Endodermal cell (in vitro differentiated cells): ENCODE data around the gene LRMDA. TPM values are rescaled to one million over a fixed set of nuclear protein-coding genes. Genes with fewer than 3 reads are reported as not detected.

Experiments used
- DNase-seq: peaks from one replicate; pipeline ENCODE4 v3.0.0-alpha.2; 2017
- H3K27ac ChIP-seq: 2 replicates; pipeline ENCODE4 v1.5.1; 2013; ENCODE audit warnings: mild to moderate bottlenecking, low read depth, low read length, moderate library complexity
- H3K27me3 ChIP-seq: 2 replicates; pipeline ENCODE4 v1.6.1; 2013; ENCODE audit warnings: mild to moderate bottlenecking, low read length, moderate library complexity; ENCODE audit not compliant: insufficient read depth, control insufficient read depth, poor library complexity, severe bottlenecking
- H3K36me3 ChIP-seq: 2 replicates; pipeline ENCODE4 v1.7.0; 2013; ENCODE audit warnings: mild to moderate bottlenecking, low read length, moderate library complexity; ENCODE audit not compliant: control insufficient read depth, insufficient read depth
- H3K4me1 ChIP-seq: one replicate; pipeline ENCODE4 v1.7.0; 2013; ENCODE audit warnings: low read length; ENCODE audit not compliant: control insufficient read depth, insufficient read depth
- H3K4me3 ChIP-seq: 2 replicates; pipeline ENCODE4 v1.5.1; 2013; ENCODE audit warnings: mild to moderate bottlenecking, low read length, moderate library complexity
- H3K9ac ChIP-seq: 2 replicates; pipeline ENCODE4 v1.6.1; 2013; ENCODE audit warnings: mild to moderate bottlenecking, low read length, moderate library complexity; ENCODE audit not compliant: poor library complexity, severe bottlenecking; ENCODE audit errors: extremely low read depth
- H3K9me3 ChIP-seq: 2 replicates; pipeline ENCODE4 v1.6.1; 2013; ENCODE audit warnings: mild to moderate bottlenecking, low read length, moderate library complexity; ENCODE audit not compliant: control insufficient read depth
- H3K27ac Mint-ChIP-seq: 2 replicates; pipeline ENCODE4 v1.8.0; 2020; ENCODE audit warnings: mixed read lengths
- H3K27me3 Mint-ChIP-seq: 2 replicates; pipeline ENCODE4 v1.8.0; 2021; ENCODE audit warnings: mild to moderate bottlenecking, mixed read lengths; ENCODE audit not compliant: insufficient read depth
- H3K36me3 Mint-ChIP-seq: 2 replicates; pipeline ENCODE4 v1.8.0; 2020; ENCODE audit warnings: low read depth, mixed read lengths
- H3K4me1 Mint-ChIP-seq: 2 replicates; pipeline ENCODE4 v1.8.0; 2020; ENCODE audit warnings: mixed read lengths
- H3K4me3 Mint-ChIP-seq: 2 replicates; pipeline ENCODE4 v1.8.0; 2020; ENCODE audit warnings: mild to moderate bottlenecking, moderate library complexity, mixed read lengths
- H3K9me3 Mint-ChIP-seq: 2 replicates; pipeline ENCODE4 v1.8.0; 2020; ENCODE audit warnings: mild to moderate bottlenecking, mixed read lengths
- WGBS, 2 experiments: methylation state at CpG; one replicate each; pipeline versions ENCODE4 v1.1.5 to v1.1.7; 2013; ENCODE audit warnings: missing lambda C conversion rate in 2 of 2, mixed read lengths in 1 of 2; ENCODE audit not compliant: insufficient coverage in 1 of 2, insufficient read length in 1 of 2; 5-methylcytosine and 5-hydroxymethylcytosine counted together
- total RNA-seq, 2 donors: library from RNA; stranded (reverse); fragmentation: NEBNext Ultra II Directional in 1 of 2; extraction: Animal tissue kit (Norgen Biotek cat#: 25700) in 1 of 2; gene quantifications; 2 replicates in 1 of 2; 3 replicates in 1 of 2; pipeline ENCODE4 v1.2.1, GENCODE V29; 2021
- TF ChIP-seq, protein P1 (sequence below): fragments of 200-600 bp; sonication (generic); conservative IDR thresholded peaks from 2 replicates; pipeline ENCODE4 v1.5.0; 2021; ENCODE audit warnings: antibody characterized with exemption, mild to moderate bottlenecking

LRMDA gene
- total RNA-seq, 2 donors from 2014 or later = 1.7 to 5.1 TPM

DNA sequence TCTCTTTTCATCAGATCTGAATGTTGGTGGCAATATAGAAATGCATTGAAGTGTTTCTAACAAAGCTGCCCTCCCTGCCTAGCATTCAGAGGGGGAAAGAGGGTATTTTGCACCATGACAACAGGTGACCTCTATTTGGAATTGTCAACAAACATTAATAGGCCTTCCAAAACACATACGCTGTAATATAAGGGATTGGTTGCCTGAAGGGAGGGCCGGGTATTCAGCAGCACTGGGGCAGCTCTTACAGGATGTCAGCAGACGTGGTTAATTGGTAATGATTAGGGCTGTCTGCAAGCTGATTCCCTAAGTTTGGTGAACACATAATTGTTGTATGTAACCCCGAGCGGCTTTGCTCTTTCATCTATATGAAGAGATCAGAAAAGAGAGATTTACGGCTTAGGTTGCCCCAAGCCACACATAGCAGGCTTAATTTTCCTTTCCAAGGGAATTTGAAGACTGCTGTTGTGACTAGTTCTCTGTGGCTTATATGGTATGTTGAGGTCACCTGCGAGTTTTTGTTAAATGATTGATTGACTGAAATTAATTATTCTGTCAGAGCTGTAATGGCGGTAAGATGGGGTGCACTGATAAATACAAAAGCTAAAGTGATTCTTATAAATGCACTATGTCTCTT is 759.3 kb downstream of the LRMDA start:
- WGBS, 2 experiments = 86 to 93% methylated on average over 2 to 7 of the region's 8 CpGs
- H3K9ac ChIP-seq = no peak overlapping the region
- H3K4me3 ChIP-seq = peak overlapping the region; percentile 41
- H3K4me1 ChIP-seq = peaks cover 23% of the 10 kb centered on the region
- no peaks in the 10 kb centered on the region for H3K9me3 Mint-ChIP-seq
- no peaks in the 10 kb centered on the region for H3K9me3 ChIP-seq
- no peaks in the 10 kb centered on the region for H3K36me3 ChIP-seq
- no peak overlapping the region for H3K27ac ChIP-seq
- no peak overlapping the region for H3K27ac Mint-ChIP-seq
- peaks cover 23% of the 10 kb centered on the region for H3K4me1 Mint-ChIP-seq
- DNase-seq = no peak
- TF ChIP-seq, protein P1, sequence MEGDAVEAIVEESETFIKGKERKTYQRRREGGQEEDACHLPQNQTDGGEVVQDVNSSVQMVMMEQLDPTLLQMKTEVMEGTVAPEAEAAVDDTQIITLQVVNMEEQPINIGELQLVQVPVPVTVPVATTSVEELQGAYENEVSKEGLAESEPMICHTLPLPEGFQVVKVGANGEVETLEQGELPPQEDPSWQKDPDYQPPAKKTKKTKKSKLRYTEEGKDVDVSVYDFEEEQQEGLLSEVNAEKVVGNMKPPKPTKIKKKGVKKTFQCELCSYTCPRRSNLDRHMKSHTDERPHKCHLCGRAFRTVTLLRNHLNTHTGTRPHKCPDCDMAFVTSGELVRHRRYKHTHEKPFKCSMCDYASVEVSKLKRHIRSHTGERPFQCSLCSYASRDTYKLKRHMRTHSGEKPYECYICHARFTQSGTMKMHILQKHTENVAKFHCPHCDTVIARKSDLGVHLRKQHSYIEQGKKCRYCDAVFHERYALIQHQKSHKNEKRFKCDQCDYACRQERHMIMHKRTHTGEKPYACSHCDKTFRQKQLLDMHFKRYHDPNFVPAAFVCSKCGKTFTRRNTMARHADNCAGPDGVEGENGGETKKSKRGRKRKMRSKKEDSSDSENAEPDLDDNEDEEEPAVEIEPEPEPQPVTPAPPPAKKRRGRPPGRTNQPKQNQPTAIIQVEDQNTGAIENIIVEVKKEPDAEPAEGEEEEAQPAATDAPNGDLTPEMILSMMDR = no peak
- peaks cover 15% of the 10 kb centered on the region for H3K27me3 Mint-ChIP-seq
- H3K4me3 Mint-ChIP-seq = no peak overlapping the region
- H3K36me3 Mint-ChIP-seq = no peaks in the 10 kb centered on the region
- H3K27me3 ChIP-seq = no peaks in the 10 kb centered on the region

DNA sequence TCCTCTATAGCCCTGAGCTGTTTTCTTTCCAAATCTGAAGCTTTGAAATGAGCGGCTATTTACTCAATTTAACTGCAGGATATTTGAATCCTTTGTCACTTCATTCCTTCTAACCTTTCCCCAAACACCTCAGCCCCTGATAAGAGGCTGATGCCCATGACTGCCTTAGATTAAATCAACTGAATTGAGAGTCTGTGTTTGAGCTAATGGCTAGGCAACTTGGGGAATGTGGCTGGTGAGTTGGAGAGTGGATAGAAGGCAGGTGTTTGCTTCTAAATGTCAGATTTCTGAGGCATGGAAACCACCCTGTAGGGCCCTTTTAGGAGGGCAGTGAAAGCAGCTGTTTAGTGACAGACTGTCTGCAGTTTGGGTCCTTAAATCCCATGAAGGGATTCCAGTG is 759.9 kb downstream of the LRMDA start:
- Histone ChIP-seq H3K27me3 (no peaks in the 10 kb centered on the region), H3K9ac (no peak overlapping the region), H3K27ac (no peak overlapping the region), H3K4me3 (peak overlapping the region; percentile 41), H3K36me3 (no peaks in the 10 kb centered on the region), H3K4me1 (peaks cover 18% of the 10 kb centered on the region), H3K9me3 (no peaks in the 10 kb centered on the region)
- TF ChIP-seq, protein P1 = no peak
- peaks cover 20% of the 10 kb centered on the region for H3K4me1 Mint-ChIP-seq
- no peaks in the 10 kb centered on the region for H3K9me3 Mint-ChIP-seq
- DNase-seq = no peak
- H3K4me3 Mint-ChIP-seq = no peak overlapping the region
- H3K36me3 Mint-ChIP-seq = no peaks in the 10 kb centered on the region
- peaks cover 15% of the 10 kb centered on the region for H3K27me3 Mint-ChIP-seq
- no peak overlapping the region for H3K27ac Mint-ChIP-seq
- 50% methylated on average over 1 of the region's 1 CpG; no CpG with 5 or more reads in 1 of the 2 experiments for WGBS, 2 experiments

DNA sequence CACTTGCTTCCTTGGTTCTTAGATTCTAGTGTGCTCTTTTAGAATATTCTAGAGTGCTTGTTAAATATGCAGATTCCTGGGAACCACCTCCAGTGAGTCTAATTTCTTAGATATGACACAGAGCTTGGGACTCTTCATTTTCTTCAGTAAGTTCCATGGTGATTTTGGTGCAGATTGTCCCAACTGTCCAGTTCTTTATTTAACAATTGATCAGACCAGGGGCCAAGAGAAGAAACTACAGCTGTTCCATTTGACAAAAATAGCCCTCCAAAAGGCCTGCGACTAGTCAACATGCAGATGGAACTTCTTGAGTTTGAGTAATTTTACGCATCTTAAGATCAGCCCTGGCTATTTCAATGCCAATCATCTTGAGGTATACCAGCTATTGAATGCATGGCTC is 760.7 kb downstream of the LRMDA start:
- Mint-ChIP-seq H3K4me1 (peaks cover 20% of the 10 kb centered on the region), H3K36me3 (no peaks in the 10 kb centered on the region), H3K27me3 (peaks cover 15% of the 10 kb centered on the region), H3K9me3 (no peaks in the 10 kb centered on the region), H3K4me3 (no peak overlapping the region), H3K27ac (no peak overlapping the region)
- Histone ChIP-seq H3K9ac (no peak overlapping the region), H3K27ac (no peak overlapping the region), H3K9me3 (no peaks in the 10 kb centered on the region), H3K36me3 (no peaks in the 10 kb centered on the region), H3K27me3 (no peaks in the 10 kb centered on the region), H3K4me1 (peaks cover 18% of the 10 kb centered on the region), H3K4me3 (no peak overlapping the region)
- DNase-seq = no peak
- WGBS, 2 experiments = 86 to 88% methylated on average over 1 to 2 of the region's 2 CpGs
- TF ChIP-seq, protein P1 = no peak
